Keratinocyte (primary cell): ENCODE results near the gene RETSAT.

ENCODE experiments used
- CTCF ChIP-seq, 3 experiments: IDR thresholded peaks in 1 of 3; conservative IDR thresholded peaks in 1 of 3; optimal IDR thresholded peaks in 1 of 3; 2 replicates in 2 of 3; 3 replicates in 1 of 3; pipeline versions ENCODE3 to v1.5.1; 2011; ENCODE audit warnings: low read length in 3 of 3, mild to moderate bottlenecking in 3 of 3, moderate library complexity in 2 of 3, control low read depth in 1 of 3, inconsistent platforms in 1 of 3; ENCODE audit not compliant: insufficient read depth in 2 of 3; ENCODE audit errors: extremely low read depth in 1 of 3
- EZH2 ChIP-seq: IDR thresholded peaks from one replicate; pipeline ENCODE4 v1.6.1; 2012; ENCODE audit warnings: inconsistent platforms, mild to moderate bottlenecking, low read length, moderate library complexity

- TF ChIP-seq CTCF (optimal IDR thresholded peaks at IDR 0.05 in 1 of 3, IDR thresholded peaks at IDR 0.05 in 1 of 3, conservative IDR thresholded peaks at IDR 0.05 in 1 of 3; ENCODE audit: extremely low read depth in 1 of 3, insufficient read depth in 2 of 3, low read length in 3 of 3) (no peak), EZH2 (no peak)
These were observed 12.2 kb downstream of the RETSAT start for GRCh38 chr2:85342156-85342555.
